Measurements from ENCODE around the gene SDK2.

Gene SDK2

GRCh38 chr17:73533781-73534180 is 110.5 kb downstream of the SDK2 start:
- DNase-seq (ENCODE audit: low spot score): no peak

- no peak for DNase-seq (ENCODE audit: low spot score)
These were observed 111.1 kb downstream of the SDK2 start for GRCh38 chr17:73533127-73533526.

- no peak for DNase-seq (ENCODE audit: low spot score)
These were observed 111.8 kb downstream of the SDK2 start for GRCh38 chr17:73532421-73532901.

- DNase-seq (ENCODE audit: low spot score): no peak
These were observed 113.1 kb downstream of the SDK2 start for GRCh38 chr17:73531158-73531557.

GRCh38 chr17:73528679-73529078 is 115.6 kb downstream of the SDK2 start:
- no peak for DNase-seq (ENCODE audit: low spot score)

GRCh38 chr17:73526952-73527351 is 117.3 kb downstream of the SDK2 start:
- no peak for DNase-seq (ENCODE audit: low spot score)

- DNase-seq (ENCODE audit: low spot score): no peak
These were observed 119.1 kb downstream of the SDK2 start for GRCh38 chr17:73524941-73525679.

- DNase-seq (ENCODE audit: low spot score): no peak
These were observed 121.5 kb downstream of the SDK2 start for GRCh38 chr17:73522696-73523095.

- no peak for DNase-seq (ENCODE audit: low spot score)
These were observed 122.1 kb downstream of the SDK2 start for GRCh38 chr17:73522107-73522506.

GRCh38 chr17:73521376-73521775 is 122.9 kb downstream of the SDK2 start:
- DNase-seq (ENCODE audit: low spot score): no peak

- DNase-seq (ENCODE audit: low spot score): no peak
These were observed 123.9 kb downstream of the SDK2 start for GRCh38 chr17:73520369-73520761.

- DNase-seq (ENCODE audit: low spot score): no peak
These were observed 124.4 kb downstream of the SDK2 start for GRCh38 chr17:73519714-73520368.

GRCh38 chr17:73519011-73519410 is 125.2 kb downstream of the SDK2 start:
- no peak for DNase-seq (ENCODE audit: low spot score)

GRCh38 chr17:73516431-73516830 is 127.8 kb downstream of the SDK2 start:
- no peak for DNase-seq (ENCODE audit: low spot score)

GRCh38 chr17:73514146-73514863 is 129.9 kb downstream of the SDK2 start:
- DNase-seq (ENCODE audit: low spot score): no peak

- no peak for DNase-seq (ENCODE audit: low spot score)
These were observed 130.8 kb downstream of the SDK2 start for GRCh38 chr17:73513426-73513825.

- DNase-seq (ENCODE audit: low spot score): no peak
These were observed 132.5 kb downstream of the SDK2 start for GRCh38 chr17:73511719-73512115.

- no peak for DNase-seq (ENCODE audit: low spot score)
These were observed 133.1 kb downstream of the SDK2 start for GRCh38 chr17:73510981-73511718.

GRCh38 chr17:73508931-73509605 is 135.2 kb downstream of the SDK2 start:
- DNase-seq (ENCODE audit: low spot score): no peak

- no peak for DNase-seq (ENCODE audit: low spot score)
These were observed 136.0 kb downstream of the SDK2 start for GRCh38 chr17:73508057-73508930.

Measured in AG20443 (cell line).